Dendritic cell treated with granulocyte-macrophage colony-stimulating factor and Interleukin-4, amounts not matched to agents 40 ng/mL and 50 ng/mL, for 4 days (primary cell): ENCODE measurements around the gene DDX11.
"Not testable (repeated sequence)": the region's sequence is repeated elsewhere in the genome, so short reads cannot be mapped to it uniquely, and the experiment has no call there.

Experiments
- H3K27ac Mint-ChIP-seq: one replicate; pipeline ENCODE4 v1.8.0; 2022; ENCODE audit warnings: mild to moderate bottlenecking, mixed read lengths
- H3K27me3 Mint-ChIP-seq: one replicate; pipeline ENCODE4 v1.8.0; 2022; ENCODE audit warnings: mild to moderate bottlenecking, mixed read lengths
- H3K36me3 Mint-ChIP-seq: one replicate; pipeline ENCODE4 v1.8.0; 2022; ENCODE audit warnings: low read depth, mixed read lengths
- H3K4me1 Mint-ChIP-seq: one replicate; pipeline ENCODE4 v1.8.0; 2022; ENCODE audit warnings: low read depth, mixed read lengths
- H3K4me3 Mint-ChIP-seq: one replicate; pipeline ENCODE4 v1.8.0; 2022; ENCODE audit warnings: mild to moderate bottlenecking, moderate library complexity, mixed read lengths
- H3K9me3 Mint-ChIP-seq: one replicate; pipeline ENCODE4 v1.8.0; 2022; ENCODE audit warnings: mixed read lengths
- intact Hi-C: fragments of 100-400 bp; cut with micrococcal nuclease; formaldehyde crosslinking; loops from one replicate; pipeline ENCODE4 v1.15.0; 2022

Gene DDX11

GRCh38 chr12:31145296-31145695 is 71.6 kb downstream of the DDX11 start:
- H3K36me3 Mint-ChIP-seq, H3K27ac Mint-ChIP-seq, intact Hi-C loops, H3K27me3 Mint-ChIP-seq, H3K9me3 Mint-ChIP-seq, H3K4me3 Mint-ChIP-seq, H3K4me1 Mint-ChIP-seq: not testable (repeated sequence)

- H3K27ac Mint-ChIP-seq, H3K4me3 Mint-ChIP-seq, H3K4me1 Mint-ChIP-seq, H3K9me3 Mint-ChIP-seq, H3K36me3 Mint-ChIP-seq, H3K27me3 Mint-ChIP-seq, intact Hi-C loops: not testable (repeated sequence)
Measured at GRCh38 chr12:31147415-31147814, 73.8 kb downstream of the DDX11 start.

- intact Hi-C loops, H3K27me3 Mint-ChIP-seq, H3K36me3 Mint-ChIP-seq, H3K4me3 Mint-ChIP-seq, H3K27ac Mint-ChIP-seq, H3K4me1 Mint-ChIP-seq, H3K9me3 Mint-ChIP-seq: not testable (repeated sequence)
Measured at GRCh38 chr12:31150766-31151165, 77.1 kb downstream of the DDX11 start.
